Prostate gland (tissue), 2 donors: Measurements from ENCODE around the gene POU6F2.

ENCODE experiments used
- POLR2A ChIP-seq: fragments of 450-650 bp; IDR thresholded peaks from one replicate; pipeline ENCODE4 v1.6.1; 2016; ENCODE audit warnings: antibody characterized with exemption, mild to moderate bottlenecking
- TF ChIP-seq, protein P1 (sequence below), 4 experiments: fragments of 200-600 bp in 2 of 4; fragments of 450-650 bp in 2 of 4; sonication (generic) in 2 of 4; IDR thresholded peaks; 1 replicate in 3 of 4; 2 replicates in 1 of 4; pipeline ENCODE4 v1.5.1; 2016 to 2019; ENCODE audit warnings: antibody characterized with exemption in 4 of 4, mild to moderate bottlenecking in 2 of 4, moderate library complexity in 2 of 4

GRCh38 chr7:39417642-39418041, 439.9 kb downstream of the POU6F2 start:
- no peak for TF ChIP-seq POLR2A
- TF ChIP-seq, protein P1, sequence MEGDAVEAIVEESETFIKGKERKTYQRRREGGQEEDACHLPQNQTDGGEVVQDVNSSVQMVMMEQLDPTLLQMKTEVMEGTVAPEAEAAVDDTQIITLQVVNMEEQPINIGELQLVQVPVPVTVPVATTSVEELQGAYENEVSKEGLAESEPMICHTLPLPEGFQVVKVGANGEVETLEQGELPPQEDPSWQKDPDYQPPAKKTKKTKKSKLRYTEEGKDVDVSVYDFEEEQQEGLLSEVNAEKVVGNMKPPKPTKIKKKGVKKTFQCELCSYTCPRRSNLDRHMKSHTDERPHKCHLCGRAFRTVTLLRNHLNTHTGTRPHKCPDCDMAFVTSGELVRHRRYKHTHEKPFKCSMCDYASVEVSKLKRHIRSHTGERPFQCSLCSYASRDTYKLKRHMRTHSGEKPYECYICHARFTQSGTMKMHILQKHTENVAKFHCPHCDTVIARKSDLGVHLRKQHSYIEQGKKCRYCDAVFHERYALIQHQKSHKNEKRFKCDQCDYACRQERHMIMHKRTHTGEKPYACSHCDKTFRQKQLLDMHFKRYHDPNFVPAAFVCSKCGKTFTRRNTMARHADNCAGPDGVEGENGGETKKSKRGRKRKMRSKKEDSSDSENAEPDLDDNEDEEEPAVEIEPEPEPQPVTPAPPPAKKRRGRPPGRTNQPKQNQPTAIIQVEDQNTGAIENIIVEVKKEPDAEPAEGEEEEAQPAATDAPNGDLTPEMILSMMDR (IDR thresholded peaks at IDR 0.05): no peak
